Glutamatergic neuron (in vitro differentiated cells): Measurements from ENCODE around the gene CELF2. TPM values are rescaled to one million over a fixed set of nuclear protein-coding genes. Genes with fewer than 3 reads are reported as not detected.

Source experiments
- DNase-seq: peaks from one replicate; pipeline ENCODE4 v3.0.0; 2022
- H3K27ac Mint-ChIP-seq: one replicate; pipeline ENCODE4 v1.8.0; 2020; ENCODE audit warnings: mild to moderate bottlenecking, mixed read lengths, inconsistent platforms; ENCODE audit not compliant: unreplicated experiment
- H3K27me3 Mint-ChIP-seq: one replicate; pipeline ENCODE4 v1.8.0; 2020; ENCODE audit warnings: mild to moderate bottlenecking, moderate library complexity, mixed read lengths, inconsistent platforms; ENCODE audit not compliant: unreplicated experiment
- H3K36me3 Mint-ChIP-seq: one replicate; pipeline ENCODE4 v1.8.0; 2020; ENCODE audit warnings: mild to moderate bottlenecking, mixed read lengths, inconsistent platforms; ENCODE audit not compliant: unreplicated experiment
- H3K4me1 Mint-ChIP-seq: one replicate; pipeline ENCODE4 v1.8.0; 2020; ENCODE audit warnings: mild to moderate bottlenecking, low read depth, mixed read lengths, inconsistent platforms; ENCODE audit not compliant: unreplicated experiment
- H3K4me3 Mint-ChIP-seq: one replicate; pipeline ENCODE4 v1.8.0; 2020; ENCODE audit warnings: mild to moderate bottlenecking, mixed read lengths, inconsistent platforms; ENCODE audit not compliant: unreplicated experiment
- H3K9me3 Mint-ChIP-seq: one replicate; pipeline ENCODE4 v1.8.0; 2020; ENCODE audit warnings: mild to moderate bottlenecking, moderate library complexity, mixed read lengths, inconsistent platforms; ENCODE audit not compliant: unreplicated experiment
- CTCF ChIP-seq: fragments of 200-600 bp; sonication (generic); IDR thresholded peaks from one replicate; pipeline ENCODE4 v1.5.0; 2021; ENCODE audit not compliant: partially characterized antibody, unreplicated experiment
- total RNA-seq: library from RNA; stranded (reverse); fragmentation: NEBNext Ultra II Directional; extraction: Animal tissue kit (Norgen Biotek cat#: 25700); gene quantifications from one replicate; pipeline ENCODE4 v1.2.1, GENCODE V29; 2021; ENCODE audit not compliant: unreplicated experiment

CELF2 gene
- total RNA-seq, 1 donor from 2014 or later: 47.4 TPM

- Mint-ChIP-seq H3K27ac (no peak overlapping the region), H3K27me3 (no peaks in the 10 kb centered on the region), H3K9me3 (peaks cover 8% of the 10 kb centered on the region), H3K4me3 (no peak overlapping the region), H3K4me1 (no peaks in the 10 kb centered on the region), H3K36me3 (no peaks in the 10 kb centered on the region)
- DNase-seq: no peak
- TF ChIP-seq CTCF: no peak
Observed at GRCh38 chr10:11338160-11338844, 320.6 kb downstream of the CELF2 start.

- no peaks in the 10 kb centered on the region for H3K4me1 Mint-ChIP-seq
- peaks cover 8% of the 10 kb centered on the region for H3K9me3 Mint-ChIP-seq
- no peak for DNase-seq
- no peak overlapping the region for H3K4me3 Mint-ChIP-seq
- TF ChIP-seq CTCF: no peak
- no peaks in the 10 kb centered on the region for H3K36me3 Mint-ChIP-seq
- no peak overlapping the region for H3K27ac Mint-ChIP-seq
- H3K27me3 Mint-ChIP-seq: no peaks in the 10 kb centered on the region
Observed at GRCh38 chr10:11339013-11339412, 321.3 kb downstream of the CELF2 start.

DNA sequence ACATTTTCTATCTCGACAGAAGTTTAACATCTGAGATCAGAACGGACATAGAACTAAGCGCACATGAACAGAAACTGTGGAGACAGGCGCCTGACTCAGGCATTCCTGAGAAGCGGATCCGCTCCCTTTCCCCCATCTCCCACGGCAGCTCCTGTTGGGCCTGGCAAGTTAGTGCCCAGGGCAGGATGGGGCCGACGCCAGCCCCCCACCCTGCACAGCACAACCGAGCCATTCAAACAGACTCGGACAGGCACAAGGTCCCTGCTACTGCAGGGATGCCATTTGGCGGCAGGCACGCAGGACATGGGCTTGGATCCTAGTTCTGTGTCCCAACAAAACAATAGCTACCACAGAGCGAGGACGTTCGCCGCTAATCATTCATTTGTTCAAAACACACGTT is 322.0 kb downstream of the CELF2 start:
- no peaks in the 10 kb centered on the region for H3K27me3 Mint-ChIP-seq
- DNase-seq: no peak
- no peaks in the 10 kb centered on the region for H3K4me1 Mint-ChIP-seq
- H3K27ac Mint-ChIP-seq: no peak overlapping the region
- TF ChIP-seq CTCF: no peak
- no peak overlapping the region for H3K4me3 Mint-ChIP-seq
- no peaks in the 10 kb centered on the region for H3K36me3 Mint-ChIP-seq
- peaks cover 8% of the 10 kb centered on the region for H3K9me3 Mint-ChIP-seq

DNA sequence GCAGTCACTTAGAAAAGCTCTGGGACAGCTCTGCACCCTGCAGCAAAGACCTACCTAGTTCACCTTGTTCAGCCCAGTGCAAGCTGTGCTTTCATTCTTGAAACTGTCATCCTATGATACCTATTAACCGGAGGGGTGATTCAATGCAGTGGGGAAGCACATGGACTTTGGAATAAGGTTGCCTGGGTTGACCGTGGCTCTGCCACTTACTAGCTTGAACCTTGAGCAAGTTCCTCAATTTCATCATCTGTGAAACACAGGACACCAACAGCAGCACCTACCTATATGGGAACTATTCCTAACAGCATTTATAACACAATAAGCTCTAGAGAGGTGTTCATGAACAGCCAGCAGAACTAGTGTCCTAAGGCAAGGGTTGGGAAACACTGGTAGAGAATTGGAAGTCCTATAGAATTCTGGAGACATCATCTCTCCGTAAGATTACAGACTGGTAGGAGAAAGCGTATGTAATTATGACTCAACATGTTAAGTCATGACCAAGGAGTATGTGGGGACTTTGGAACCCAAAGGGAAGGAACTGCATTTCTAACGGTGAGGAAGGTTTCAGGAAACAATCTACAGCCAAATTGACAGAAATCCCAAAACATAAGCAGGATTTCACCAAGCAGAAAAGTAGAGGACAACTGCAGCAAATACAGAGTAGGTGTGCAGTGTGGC is 323.8 kb downstream of the CELF2 start:
- no peaks in the 10 kb centered on the region for H3K4me1 Mint-ChIP-seq
- TF ChIP-seq CTCF: no peak
- no peak overlapping the region for H3K4me3 Mint-ChIP-seq
- DNase-seq: no peak
- H3K9me3 Mint-ChIP-seq: peaks cover 8% of the 10 kb centered on the region
- no peaks in the 10 kb centered on the region for H3K36me3 Mint-ChIP-seq
- no peaks in the 10 kb centered on the region for H3K27me3 Mint-ChIP-seq
- no peak overlapping the region for H3K27ac Mint-ChIP-seq

DNA sequence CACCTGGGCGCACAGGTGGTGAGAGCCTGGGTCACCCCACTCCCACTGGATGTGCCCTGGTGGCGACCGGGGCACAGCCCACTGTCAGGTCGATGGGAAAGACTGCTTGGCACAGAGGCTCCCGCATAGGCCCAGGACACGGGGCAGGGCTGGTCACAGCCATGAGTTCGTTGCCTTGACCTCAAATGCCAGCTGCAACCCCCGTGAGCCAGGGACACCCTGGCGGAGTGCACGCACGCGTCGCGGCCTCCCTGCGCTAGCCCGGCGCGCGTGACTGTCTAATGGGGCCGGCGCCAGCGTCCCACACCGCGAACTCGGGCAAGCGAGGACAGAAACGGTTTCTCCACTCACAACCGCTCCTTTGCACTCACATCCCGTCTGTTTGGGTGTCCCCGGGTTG is 326.4 kb downstream of the CELF2 start:
- peaks cover 6% of the 10 kb centered on the region for H3K9me3 Mint-ChIP-seq
- H3K36me3 Mint-ChIP-seq: peaks cover 6% of the 10 kb centered on the region
- no peaks in the 10 kb centered on the region for H3K4me1 Mint-ChIP-seq
- DNase-seq: no peak
- no peak for TF ChIP-seq CTCF
- no peak overlapping the region for H3K27ac Mint-ChIP-seq
- H3K27me3 Mint-ChIP-seq: no peaks in the 10 kb centered on the region
- H3K4me3 Mint-ChIP-seq: no peak overlapping the region
